GM12874 (cell line): ENCODE results near the gene HSDL2.

Experiments
- CTCF ChIP-seq: IDR thresholded peaks from 2 replicates; pipeline ENCODE4 v1.5.1; 2011; ENCODE audit warnings: low read depth, mild to moderate bottlenecking, control low read depth, low read length, moderate library complexity; ENCODE audit not compliant: insufficient read depth

HSDL2 gene

GRCh38 chr9:112516769-112517168 is 136.9 kb downstream of the HSDL2 start:
- no peak for TF ChIP-seq CTCF

- TF ChIP-seq CTCF, result no peak
Observed at GRCh38 chr9:112520069-112520468, 140.2 kb downstream of the HSDL2 start.

GRCh38 chr9:112520656-112521055 is 140.7 kb downstream of the HSDL2 start:
- no peak for TF ChIP-seq CTCF
